ENCODE measurements around the gene HDGFL2.
A peak's percentile ranks its signal among the peaks of the same experiment; 100 is the strongest.

Gene HDGFL2

DNA sequence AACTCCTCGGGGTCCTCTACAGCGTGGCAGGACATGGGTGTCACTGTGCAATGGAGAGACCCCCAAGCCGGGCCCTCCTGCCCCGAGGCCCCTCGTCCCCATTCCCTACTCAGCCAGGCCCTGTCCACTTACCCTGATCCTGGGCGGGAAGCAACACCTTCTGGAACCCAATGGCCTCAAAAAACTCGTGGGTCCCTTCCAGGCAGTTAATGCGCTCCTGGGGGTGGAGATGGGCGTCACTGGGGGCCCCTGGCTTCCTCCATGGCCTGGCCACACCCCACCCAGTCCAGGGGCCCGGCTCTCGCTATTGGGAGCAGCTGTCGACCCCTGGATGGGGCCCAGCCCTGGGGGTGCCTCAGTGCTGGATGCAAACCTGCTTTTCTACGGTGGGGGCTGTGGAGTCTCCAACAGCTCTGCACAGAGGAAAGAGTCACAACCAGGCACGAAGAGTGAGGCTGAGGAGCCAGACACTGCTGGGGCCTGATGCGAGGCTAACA, 25.3 kb upstream of the HDGFL2 start:
- no peaks in the 10 kb centered on the region for H3K4me1 ChIP-seq (ENCODE audit: control insufficient read depth, insufficient read depth, low read length)
- H3K36me3 ChIP-seq (ENCODE audit: control insufficient read depth, insufficient read depth, low read length) = peaks cover 65% of the 10 kb centered on the region
- no peaks in the 10 kb centered on the region for H3K27me3 ChIP-seq (ENCODE audit: control insufficient read depth, insufficient read depth, low read length)
- no peak overlapping the region for H3K4me3 ChIP-seq (ENCODE audit: low read depth, low read length)
- no peaks in the 10 kb centered on the region for H3K9me3 ChIP-seq (ENCODE audit: control insufficient read depth, insufficient read depth, low read length)
- no peak overlapping the region for H3K9ac ChIP-seq (ENCODE audit: low read depth, low read length)
- H3K27ac ChIP-seq (ENCODE audit: low read depth, low read length) = peak overlapping the region; percentile 12

GRCh38 chr19:4447327-4448146, 24.6 kb upstream of the HDGFL2 start:
- H3K36me3 ChIP-seq (ENCODE audit: control insufficient read depth, insufficient read depth, low read length) = peaks cover 63% of the 10 kb centered on the region

GRCh38 chr19:4448147-4448985, 23.7 kb upstream of the HDGFL2 start:
- Histone ChIP-seq H3K4me3 (ENCODE audit: low read depth, low read length) (no peak overlapping the region), H3K36me3 (ENCODE audit: control insufficient read depth, insufficient read depth, low read length) (peaks cover 67% of the 10 kb centered on the region), H3K9ac (ENCODE audit: low read depth, low read length) (no peak overlapping the region), H3K4me1 (ENCODE audit: control insufficient read depth, insufficient read depth, low read length) (no peaks in the 10 kb centered on the region), H3K27me3 (ENCODE audit: control insufficient read depth, insufficient read depth, low read length) (no peaks in the 10 kb centered on the region), H3K9me3 (ENCODE audit: control insufficient read depth, insufficient read depth, low read length) (no peaks in the 10 kb centered on the region), H3K27ac (ENCODE audit: low read depth, low read length) (no peak overlapping the region)

More at GRCh38 chr19:4447327-4448146, 24.6 kb upstream of the HDGFL2 start:
- no peak overlapping the region for H3K4me3 ChIP-seq (ENCODE audit: low read depth, low read length)
- H3K27me3 ChIP-seq (ENCODE audit: control insufficient read depth, insufficient read depth, low read length) = no peaks in the 10 kb centered on the region
- H3K9ac ChIP-seq (ENCODE audit: low read depth, low read length) = no peak overlapping the region
- H3K27ac ChIP-seq (ENCODE audit: low read depth, low read length) = no peak overlapping the region
- no peaks in the 10 kb centered on the region for H3K4me1 ChIP-seq (ENCODE audit: control insufficient read depth, insufficient read depth, low read length)
- H3K9me3 ChIP-seq (ENCODE audit: control insufficient read depth, insufficient read depth, low read length) = no peaks in the 10 kb centered on the region

GRCh38 chr19:4449022-4449638, 23.0 kb upstream of the HDGFL2 start:
- no peak overlapping the region for H3K9ac ChIP-seq (ENCODE audit: low read depth, low read length)
- no peak overlapping the region for H3K4me3 ChIP-seq (ENCODE audit: low read depth, low read length)
- no peaks in the 10 kb centered on the region for H3K27me3 ChIP-seq (ENCODE audit: control insufficient read depth, insufficient read depth, low read length)
- no peaks in the 10 kb centered on the region for H3K4me1 ChIP-seq (ENCODE audit: control insufficient read depth, insufficient read depth, low read length)
- H3K27ac ChIP-seq (ENCODE audit: low read depth, low read length) = no peak overlapping the region
- no peaks in the 10 kb centered on the region for H3K9me3 ChIP-seq (ENCODE audit: control insufficient read depth, insufficient read depth, low read length)
- H3K36me3 ChIP-seq (ENCODE audit: control insufficient read depth, insufficient read depth, low read length) = peaks cover 62% of the 10 kb centered on the region

GRCh38 chr19:4449639-4450028, 22.5 kb upstream of the HDGFL2 start:
- no peak overlapping the region for H3K27ac ChIP-seq (ENCODE audit: low read depth, low read length)
- peaks cover 57% of the 10 kb centered on the region for H3K36me3 ChIP-seq (ENCODE audit: control insufficient read depth, insufficient read depth, low read length)
- no peaks in the 10 kb centered on the region for H3K4me1 ChIP-seq (ENCODE audit: control insufficient read depth, insufficient read depth, low read length)
- H3K27me3 ChIP-seq (ENCODE audit: control insufficient read depth, insufficient read depth, low read length) = no peaks in the 10 kb centered on the region
- no peak overlapping the region for H3K9ac ChIP-seq (ENCODE audit: low read depth, low read length)
- no peaks in the 10 kb centered on the region for H3K9me3 ChIP-seq (ENCODE audit: control insufficient read depth, insufficient read depth, low read length)
- no peak overlapping the region for H3K4me3 ChIP-seq (ENCODE audit: low read depth, low read length)

GRCh38 chr19:4452230-4452990, 19.7 kb upstream of the HDGFL2 start:
- Histone ChIP-seq H3K9ac (ENCODE audit: low read depth, low read length) (no peak overlapping the region), H3K4me1 (ENCODE audit: control insufficient read depth, insufficient read depth, low read length) (peaks cover 8% of the 10 kb centered on the region), H3K27me3 (ENCODE audit: control insufficient read depth, insufficient read depth, low read length) (no peaks in the 10 kb centered on the region)

DNA sequence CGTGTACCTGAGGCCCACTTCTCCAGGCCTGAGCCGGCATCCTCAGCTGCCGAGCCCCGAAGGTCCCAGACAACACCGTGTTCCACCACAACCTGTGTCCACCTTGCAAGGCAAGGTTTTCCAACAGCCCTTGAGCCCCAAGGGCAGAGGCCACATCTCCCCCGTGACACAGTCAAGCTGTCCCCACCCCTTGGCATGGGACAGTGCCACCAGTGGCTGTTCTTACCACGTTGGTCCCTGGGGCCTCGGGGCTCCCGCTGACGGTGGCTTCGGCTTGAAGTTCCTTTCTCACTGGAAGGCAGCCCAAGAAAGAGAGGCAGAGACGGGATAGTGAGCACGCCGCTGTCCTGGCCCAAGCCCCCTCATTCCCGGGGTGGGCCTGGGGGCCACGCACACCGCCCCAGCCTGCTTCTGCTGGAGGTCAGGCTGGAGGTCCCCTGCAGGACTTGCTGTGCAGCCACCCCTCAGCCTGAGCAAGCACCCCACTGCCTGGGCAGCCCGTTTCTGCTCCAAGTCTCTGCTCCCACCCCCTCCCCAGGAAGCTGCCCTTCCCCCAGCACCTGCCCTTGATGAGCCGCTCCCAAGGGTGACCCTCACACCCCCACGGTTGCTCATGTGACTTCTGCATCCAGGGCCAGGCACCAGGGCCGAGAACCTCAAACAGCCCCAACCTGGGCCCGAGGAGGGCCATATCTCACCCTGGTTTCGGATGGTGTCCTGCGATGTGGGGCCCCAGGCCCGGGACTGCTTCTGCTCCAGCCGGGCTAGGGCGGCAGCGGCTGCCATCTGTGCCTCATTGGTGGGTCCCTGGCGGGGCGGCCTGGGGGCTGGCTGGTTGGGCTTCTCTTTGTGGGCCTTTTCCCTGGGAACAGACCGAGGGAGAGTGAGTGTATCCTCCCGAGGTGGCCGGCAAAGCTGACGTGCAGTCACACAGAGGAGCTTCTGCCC, 18.6 kb upstream of the HDGFL2 start:
- no peaks in the 10 kb centered on the region for H3K9me3 ChIP-seq (ENCODE audit: control insufficient read depth, insufficient read depth, low read length)
- H3K27ac ChIP-seq (ENCODE audit: low read depth, low read length) = no peak overlapping the region
- no peaks in the 10 kb centered on the region for H3K27me3 ChIP-seq (ENCODE audit: control insufficient read depth, insufficient read depth, low read length)
- no peak overlapping the region for H3K4me3 ChIP-seq (ENCODE audit: low read depth, low read length)
- H3K4me1 ChIP-seq (ENCODE audit: control insufficient read depth, insufficient read depth, low read length) = peaks cover 8% of the 10 kb centered on the region
- H3K36me3 ChIP-seq (ENCODE audit: control insufficient read depth, insufficient read depth, low read length) = peaks cover 23% of the 10 kb centered on the region
- no peak overlapping the region for H3K9ac ChIP-seq (ENCODE audit: low read depth, low read length)

More at GRCh38 chr19:4452230-4452990, 19.7 kb upstream of the HDGFL2 start:
- no peak overlapping the region for H3K4me3 ChIP-seq (ENCODE audit: low read depth, low read length)
- no peak overlapping the region for H3K27ac ChIP-seq (ENCODE audit: low read depth, low read length)
- peaks cover 34% of the 10 kb centered on the region for H3K36me3 ChIP-seq (ENCODE audit: control insufficient read depth, insufficient read depth, low read length)
- H3K9me3 ChIP-seq (ENCODE audit: control insufficient read depth, insufficient read depth, low read length) = no peaks in the 10 kb centered on the region

DNA sequence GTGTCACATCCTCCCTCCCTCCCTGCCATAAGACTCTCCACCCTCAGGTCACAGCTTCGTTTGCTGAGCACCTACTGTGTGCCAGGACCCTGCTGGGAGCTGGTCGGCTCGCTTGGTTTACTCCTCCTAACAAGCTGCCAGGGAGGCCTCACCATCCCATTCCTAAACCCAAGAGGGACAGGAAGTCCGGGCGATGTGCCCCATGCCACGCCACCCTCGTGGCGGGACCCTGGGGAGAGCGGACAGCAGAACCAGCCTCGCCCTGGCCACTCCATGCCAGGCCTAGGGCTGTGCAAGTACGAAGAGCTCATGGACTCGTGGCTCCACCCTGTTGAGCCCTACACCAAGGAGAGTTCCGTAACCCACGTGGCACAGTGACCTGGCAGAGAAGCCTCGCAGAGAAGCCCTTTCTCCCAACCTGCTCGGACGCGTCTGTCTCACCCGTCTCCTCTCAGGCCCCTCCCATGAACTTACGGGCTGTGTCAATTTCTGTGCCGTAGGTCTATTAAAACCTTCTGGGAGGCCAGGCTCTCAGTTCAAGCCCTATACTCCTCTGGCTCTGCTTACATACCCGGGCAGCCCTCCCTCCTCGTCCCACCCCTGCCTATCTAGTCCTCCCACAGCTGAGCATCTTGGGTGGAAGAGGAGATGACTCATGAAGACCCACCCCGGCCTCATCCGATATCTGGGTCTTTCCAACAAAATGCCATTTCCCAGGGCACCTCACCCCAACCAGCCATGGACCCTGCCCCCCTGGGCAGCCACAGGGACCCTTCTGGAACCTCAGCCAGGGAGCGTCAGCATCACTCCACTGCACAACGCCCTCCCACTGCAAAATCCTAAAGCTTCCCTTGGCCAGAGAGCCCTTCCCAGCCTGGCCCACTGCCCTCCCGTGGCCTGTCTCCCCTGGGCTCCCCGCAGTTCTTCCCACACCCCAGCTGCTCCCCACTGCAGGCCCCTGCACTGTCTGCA, 17.1 kb upstream of the HDGFL2 start:
- Histone ChIP-seq H3K4me1 (ENCODE audit: control insufficient read depth, insufficient read depth, low read length) (peaks cover 8% of the 10 kb centered on the region), H3K9ac (ENCODE audit: low read depth, low read length) (no peak overlapping the region), H3K27me3 (ENCODE audit: control insufficient read depth, insufficient read depth, low read length) (no peaks in the 10 kb centered on the region), H3K4me3 (ENCODE audit: low read depth, low read length) (no peak overlapping the region), H3K27ac (ENCODE audit: low read depth, low read length) (no peak overlapping the region), H3K9me3 (ENCODE audit: control insufficient read depth, insufficient read depth, low read length) (no peaks in the 10 kb centered on the region), H3K36me3 (ENCODE audit: control insufficient read depth, insufficient read depth, low read length) (peaks cover 20% of the 10 kb centered on the region; the same call in 1 of the 2 replicates)
